Karpas-422 (cell line): ENCODE results near the gene DRP2. TPM values are rescaled to one million over a fixed set of nuclear protein-coding genes. Genes with fewer than 3 reads are reported as not detected.
"Not testable (repeated sequence)": the region's sequence is repeated elsewhere in the genome, so short reads cannot be mapped to it uniquely, and the experiment has no call there.

Experiments used
- DNase-seq: peaks from one replicate; pipeline ENCODE4 v3.0.0-alpha.2; 2015
- H2AFZ ChIP-seq: fragments of 200-600 bp; sonication (generic); 2 replicates; pipeline ENCODE4 v1.6.1; 2014; ENCODE audit warnings: antibody characterized with exemption, low read length, mixed read lengths
- H3K27ac ChIP-seq: fragments of 200-600 bp; sonication (generic); 2 replicates; pipeline ENCODE4 v1.5.1; 2014; ENCODE audit warnings: mild to moderate bottlenecking, low read length, moderate library complexity
- H3K27me3 ChIP-seq: fragments of 200-600 bp; sonication (generic); 2 replicates; pipeline ENCODE4 v1.6.1; 2014; ENCODE audit warnings: low read length, mixed read lengths
- H3K36me3 ChIP-seq: fragments of 200-600 bp; sonication (generic); 2 replicates; pipeline ENCODE4 v1.6.1; 2014; ENCODE audit warnings: low read length, mixed read lengths; ENCODE audit not compliant: insufficient read depth
- H3K4me1 ChIP-seq: fragments of 200-600 bp; sonication (generic); 2 replicates; pipeline ENCODE4 v1.6.1; 2014; ENCODE audit warnings: mild to moderate bottlenecking, low read length, mixed read lengths
- H3K4me2 ChIP-seq: fragments of 200-600 bp; sonication (generic); 2 replicates; pipeline ENCODE4 v1.6.1; 2014; ENCODE audit warnings: low read length, low read depth, mild to moderate bottlenecking; ENCODE audit not compliant: poor library complexity, severe bottlenecking
- H3K4me3 ChIP-seq: fragments of 200-600 bp; sonication (generic); 2 replicates; pipeline ENCODE4 v1.5.1; 2014; ENCODE audit warnings: mild to moderate bottlenecking, antibody characterized with exemption, low read length, mixed read lengths
- H3K79me2 ChIP-seq: fragments of 200-600 bp; sonication (generic); 2 replicates; pipeline ENCODE4 v1.6.1; 2014; ENCODE audit warnings: mild to moderate bottlenecking, low read length, mixed read lengths
- H3K9ac ChIP-seq: fragments of 200-600 bp; sonication (generic); 2 replicates; pipeline ENCODE4 v1.6.0; 2014; ENCODE audit warnings: low read length
- H3K9me2 ChIP-seq: fragments of 200-600 bp; sonication (generic), shearing (Covaris generic); replicated peaks from 2 replicates; pipeline ENCODE4 v1.6.0; 2014; ENCODE audit warnings: mild to moderate bottlenecking, low read length, moderate library complexity; ENCODE audit not compliant: insufficient read depth
- H3K9me3 ChIP-seq: fragments of 300-700, 200-600 bp; sonication (generic); 2 replicates; pipeline ENCODE4 v1.6.1; 2014; ENCODE audit warnings: low read length, mixed read lengths
- H4K20me1 ChIP-seq: fragments of 200-600 bp; sonication (generic); 2 replicates; pipeline ENCODE4 v1.6.1; 2014; ENCODE audit warnings: mild to moderate bottlenecking, antibody characterized with exemption, low read length, low read depth; ENCODE audit not compliant: insufficient read depth
- small RNA-seq: library from RNA; depleted of rRNA; stranded (forward); fragments of <200 nt; gene quantifications from one replicate; pipeline ENCODE3, GENCODE V24; 2014
- total RNA-seq: library from RNA; depleted of rRNA; stranded (reverse); fragments of >200 nt; shearing (Covaris generic); gene quantifications from 2 replicates; pipeline ENCODE4 v1.2.3, GENCODE V29; 2014; ENCODE audit warnings: low replicate concordance; rRNA removed

DRP2 gene
- total RNA-seq, 1 experiment from 2014 or later = 0.04 TPM

GRCh38 chrX:101290957-101291603 is 71.5 kb downstream of the DRP2 start, which contains the start of gene TAF7L:
TSS of gene TAF7L (minus strand) at chrX:101291334. CDS start at chrX:101287543, 3,791 bp downstream.
- Histone ChIP-seq H3K4me2 (no peak within 1 kb of the TSS), H3K9me3 (no peaks in the 10 kb centered on the region), H2AFZ (no peak within 1 kb of the TSS), H3K27me3 (no peaks in the 10 kb centered on the region), H3K4me3 (no peak within 1 kb of the TSS), H3K9me2 (no peaks in the 10 kb centered on the region), H3K36me3 (no peaks in the 10 kb centered on the region), H3K4me1 (peaks cover 3% of the 10 kb centered on the region; the same call in 1 of the 2 replicates), H3K27ac (no peak within 1 kb of the TSS), H3K9ac (no peak within 1 kb of the TSS), H3K79me2 (no peaks in the 10 kb centered on the region), H4K20me1 (no peaks in the 10 kb centered on the region)
- DNase-seq = no peak

DNA sequence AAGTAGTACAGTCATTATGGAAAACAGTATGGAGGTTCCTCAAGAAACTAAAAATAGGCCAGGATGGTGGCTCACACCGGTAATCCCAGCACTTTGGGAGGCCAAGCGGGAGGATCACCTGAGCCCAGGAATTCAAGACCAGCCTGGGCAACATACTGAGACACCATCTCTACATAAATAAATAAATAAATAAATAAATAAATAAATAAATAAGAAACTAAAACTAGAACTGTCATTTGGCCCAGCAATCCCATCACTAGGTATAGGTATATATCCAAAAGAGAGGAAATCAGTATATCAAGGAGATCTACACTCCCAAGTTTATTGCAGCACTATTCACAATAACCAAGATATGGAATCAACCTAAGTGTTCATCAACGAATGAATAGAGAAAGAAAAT is 76.0 kb downstream of the DRP2 start:
- not testable (repeated sequence) for H2AFZ ChIP-seq, H3K4me2 ChIP-seq, H3K27ac ChIP-seq, DNase-seq, H3K4me3 ChIP-seq, H3K9me2 ChIP-seq, H3K79me2 ChIP-seq, H4K20me1 ChIP-seq, H3K9ac ChIP-seq, H3K27me3 ChIP-seq, H3K36me3 ChIP-seq, H3K4me1 ChIP-seq, H3K9me3 ChIP-seq

DNA sequence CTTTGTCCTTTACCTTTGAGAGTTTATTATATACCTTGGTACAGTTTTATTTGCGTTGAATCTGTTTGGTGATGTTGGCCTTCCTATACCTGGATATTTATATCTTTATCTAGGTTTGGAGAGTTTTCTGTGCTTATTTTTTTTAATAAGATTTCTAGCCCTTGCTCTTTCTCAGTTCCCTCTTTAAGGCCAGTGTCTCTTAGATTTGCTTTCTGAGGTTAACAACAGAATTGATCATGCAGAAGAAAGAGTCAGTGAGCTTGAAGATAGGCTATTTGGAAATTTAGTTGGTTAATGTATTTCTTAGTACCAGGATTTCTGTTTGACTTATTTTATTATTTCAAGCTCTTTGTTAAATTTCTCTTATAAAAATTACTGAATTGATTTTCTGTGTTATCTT is 84.2 kb downstream of the DRP2 start:
- Histone ChIP-seq H3K36me3 (no peaks in the 10 kb centered on the region), H3K27ac (no peak overlapping the region), H3K79me2 (no peaks in the 10 kb centered on the region), H3K4me3 (no peak overlapping the region), H3K4me2 (no peak overlapping the region), H3K27me3 (no peaks in the 10 kb centered on the region), H2AFZ (no peak overlapping the region), H3K4me1 (no peaks in the 10 kb centered on the region), H3K9me2 (no peaks in the 10 kb centered on the region), H3K9ac (no peak overlapping the region), H3K9me3 (no peaks in the 10 kb centered on the region), H4K20me1 (no peaks in the 10 kb centered on the region)
- no peak for DNase-seq

Small RNA genes within 50 kb of the gene (small RNA-seq; reads per million reads assigned to genes)
- gene Z70280.1 = not detected

Other genes with a start within 250 kb of the DRP2 start
- gene TRMT2B, start 167.7 kb upstream of the DRP2 start, total RNA-seq = 11.3 and 11.6 TPM in 2 replicates
- 0.11 TPM in 1 of 2 replicates, not detected in the other for gene TMEM35A, start 140.9 kb upstream of the DRP2 start, total RNA-seq
- 5.9 and 13.5 TPM in 2 replicates for gene CENPI, start 121.6 kb upstream of the DRP2 start, total RNA-seq
- not detected in 2 replicates for gene TAF7L, start 71.5 kb downstream of the DRP2 start, total RNA-seq
- gene TIMM8A, start 129.0 kb downstream of the DRP2 start, total RNA-seq = 3.5 and 10.3 TPM in 2 replicates
- gene BTK, start 166.4 kb downstream of the DRP2 start, total RNA-seq = 81.6 and 94.2 TPM in 2 replicates
- gene RPL36A, start 171.2 kb downstream of the DRP2 start, total RNA-seq = 1,280 and 3,178 TPM in 2 replicates
- 25.8 and 30.1 TPM in 2 replicates for gene GLA, start 188.1 kb downstream of the DRP2 start, total RNA-seq
- gene HNRNPH2, start 188.4 kb downstream of the DRP2 start, total RNA-seq = 34.8 and 55.4 TPM in 2 replicates